ENCODE results near the gene IRF2BP2.
A peak's percentile ranks its signal among the peaks of the same experiment; 100 is the strongest.
"Not testable (repeated sequence)": the region's sequence is repeated elsewhere in the genome, so short reads cannot be mapped to it uniquely, and the experiment has no call there.

The IRF2BP2 gene

DNA sequence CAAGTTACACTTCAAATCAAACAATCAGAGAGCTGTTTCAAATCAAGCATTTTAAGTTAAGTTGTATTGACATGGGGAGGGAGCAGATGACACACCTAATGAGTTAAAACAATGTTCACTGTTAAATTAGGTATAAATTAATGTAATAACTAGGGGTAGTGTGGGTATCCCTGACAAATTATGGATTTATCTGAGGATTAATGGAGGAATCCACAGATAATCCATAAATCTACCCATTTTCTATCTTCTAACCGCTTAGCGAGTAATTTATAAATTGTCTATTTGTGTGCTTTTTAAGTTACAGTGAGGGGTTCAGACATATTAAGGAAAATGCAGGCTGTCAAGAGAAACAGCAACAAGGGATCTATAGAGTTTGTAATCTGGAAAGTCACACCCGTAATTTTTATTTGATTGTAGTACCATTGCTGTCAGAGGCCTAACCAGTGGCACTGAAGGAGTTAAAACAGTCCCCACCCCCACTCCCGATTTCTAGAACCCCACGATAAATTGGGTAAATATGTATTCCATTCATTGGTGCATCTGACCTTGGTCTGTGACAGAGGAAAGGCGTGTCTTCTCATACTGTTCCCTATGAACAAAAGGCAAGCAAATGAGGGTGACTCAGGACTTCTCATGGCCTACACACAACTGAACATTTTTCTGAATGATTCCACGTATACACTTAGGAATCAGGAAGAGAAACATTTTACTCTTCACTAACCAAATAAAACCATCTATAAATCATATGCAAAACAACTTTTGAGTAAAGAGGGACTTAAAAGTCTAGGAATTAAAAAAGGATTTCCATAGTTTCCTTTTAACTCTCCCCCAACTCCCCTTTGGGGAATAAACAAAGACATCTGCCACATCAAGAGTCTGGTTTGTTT, 7.4 kb downstream of the IRF2BP2 start:
- Mint-ChIP-seq H3K36me3 (peaks cover 60% of the 10 kb centered on the region), H3K9me3 (no peaks in the 10 kb centered on the region), H3K4me3 (peak overlapping the region; percentile 95), H3K27ac (peak overlapping the region; percentile 82), H3K4me1 (peaks cover 63% of the 10 kb centered on the region)
- DNase-seq (ENCODE audit: low spot score in 2 of 2) (no peak), ATAC-seq (peak; percentile 50)

DNA sequence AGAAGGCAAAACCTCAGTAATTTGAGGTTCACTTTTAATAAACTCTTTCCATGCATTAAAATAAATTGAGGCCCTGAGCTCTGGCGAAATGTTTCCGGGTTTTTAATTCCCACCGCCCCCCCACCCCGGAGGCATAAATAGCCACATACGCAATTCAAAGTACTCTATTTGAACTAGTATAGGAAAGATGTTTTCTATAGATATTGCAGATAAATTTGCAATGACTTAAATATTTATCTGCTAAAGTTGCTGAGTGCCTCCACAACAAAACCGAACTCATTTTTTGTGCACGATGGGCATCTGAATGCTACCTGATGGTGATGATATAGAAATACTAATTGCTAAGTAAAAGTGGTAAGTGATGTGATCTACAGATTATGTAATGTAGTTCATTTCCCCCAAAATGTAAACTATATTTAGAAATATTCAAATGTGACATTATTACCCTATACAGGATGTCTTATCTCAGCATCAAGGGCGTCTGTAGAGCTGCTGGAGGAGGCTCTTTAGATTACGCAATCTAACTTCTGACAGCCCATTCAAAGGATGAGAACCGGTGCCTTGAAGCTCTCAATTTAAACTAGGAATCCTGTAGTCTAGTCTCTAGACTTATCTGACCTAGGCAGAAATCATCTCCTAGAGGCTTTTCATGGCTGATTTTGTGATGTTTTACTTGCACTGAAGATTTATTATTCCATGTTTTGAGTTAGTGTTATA, 8.5 kb downstream of the IRF2BP2 start:
- ATAC-seq (no peak), DNase-seq (ENCODE audit: low spot score in 2 of 2) (no peak)
- Mint-ChIP-seq H3K9me3 (no peaks in the 10 kb centered on the region), H3K4me3 (peak overlapping the region; percentile 95), H3K27ac (peak overlapping the region; percentile 82), H3K4me1 (peaks cover 58% of the 10 kb centered on the region), H3K36me3 (peaks cover 49% of the 10 kb centered on the region)

DNA sequence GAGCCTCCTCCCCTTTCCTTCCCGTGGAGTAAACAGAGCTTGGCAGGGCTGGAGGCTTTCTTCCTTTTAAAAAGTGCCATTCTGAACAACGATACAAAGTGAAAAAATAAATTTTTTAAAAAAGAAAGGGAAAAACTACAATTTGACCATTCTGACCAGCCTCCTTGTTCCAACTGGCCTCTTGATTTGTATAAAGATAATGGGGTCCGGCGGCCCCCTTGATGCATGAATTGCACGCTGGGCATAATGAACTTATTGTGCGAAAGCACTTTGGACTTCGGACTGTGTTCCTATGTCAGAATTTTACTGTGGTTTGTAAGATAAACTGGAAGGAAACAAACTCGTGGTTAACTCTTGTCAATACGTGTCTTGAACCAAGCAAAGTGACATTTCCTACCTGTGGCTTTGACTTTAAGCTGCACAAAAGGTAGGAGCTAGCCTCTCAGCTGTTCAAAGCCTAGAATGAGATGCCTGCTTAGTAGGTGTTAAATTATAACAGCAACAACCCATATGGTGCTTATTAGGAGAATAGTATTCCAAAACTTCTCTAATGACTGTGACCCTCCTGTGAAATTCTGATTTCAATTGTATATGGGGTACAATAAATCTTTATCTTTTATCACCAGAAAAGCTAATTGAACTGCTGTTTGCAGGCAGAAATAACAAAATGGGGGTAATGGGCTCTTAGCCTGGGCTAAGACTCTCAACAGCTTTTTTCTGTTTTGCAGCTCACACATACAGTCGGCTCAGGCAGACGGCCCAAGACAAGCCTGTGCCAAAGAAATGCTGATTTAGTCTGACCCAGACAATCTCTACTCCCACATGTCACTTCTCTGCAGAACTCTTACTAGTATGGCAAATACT, 9.3 kb downstream of the IRF2BP2 start:
- H3K27ac Mint-ChIP-seq = peak overlapping the region; percentile 82
- no peaks in the 10 kb centered on the region for H3K9me3 Mint-ChIP-seq
- peak overlapping the region; percentile 95 for H3K4me3 Mint-ChIP-seq
- peaks cover 50% of the 10 kb centered on the region for H3K4me1 Mint-ChIP-seq
- DNase-seq (ENCODE audit: low spot score in 2 of 2) (no peak), ATAC-seq (peak; percentile 14)
- H3K36me3 Mint-ChIP-seq = peaks cover 41% of the 10 kb centered on the region

DNA sequence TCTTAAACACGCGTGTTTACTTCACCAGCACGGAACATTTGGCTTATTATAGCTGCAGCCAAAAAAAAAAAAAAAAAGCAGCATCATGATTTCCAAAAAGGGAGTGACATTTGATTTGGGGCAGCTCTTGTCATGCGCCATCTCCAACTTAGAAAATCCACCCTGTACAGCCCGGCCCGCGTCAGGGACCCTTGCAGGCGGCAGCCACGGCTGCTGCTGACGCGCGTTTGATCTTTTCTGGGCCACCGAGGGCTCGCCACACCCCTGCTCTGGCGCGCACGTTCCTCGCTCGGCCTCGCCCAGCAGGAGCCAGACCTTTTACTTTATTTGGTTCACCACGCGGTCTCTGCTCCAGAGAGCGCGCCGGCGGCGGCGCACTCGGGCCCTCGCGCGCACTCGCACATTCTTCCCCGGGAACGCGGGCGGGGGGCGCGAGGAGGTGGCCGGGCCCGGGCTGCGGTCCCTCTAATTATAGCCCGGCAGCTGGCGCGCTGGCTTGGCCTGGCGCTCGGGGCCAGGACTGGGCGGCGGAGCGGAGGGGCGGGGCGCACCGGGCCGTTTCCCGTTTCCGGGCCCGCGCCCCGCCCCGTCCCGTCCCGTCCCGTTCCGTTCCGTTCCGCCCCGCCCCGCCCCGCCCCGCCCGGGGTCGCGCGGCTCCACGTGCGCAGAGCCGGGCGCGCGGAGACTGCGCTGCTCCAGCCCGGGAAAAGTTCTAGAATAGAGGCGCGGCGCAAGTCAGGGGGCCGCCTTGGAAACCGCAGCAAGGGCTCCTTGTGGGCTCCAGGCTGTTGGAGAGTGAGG, 10.2 kb downstream of the IRF2BP2 start:
- Mint-ChIP-seq H3K9me3 (no peaks in the 10 kb centered on the region), H3K4me1 (peaks cover 44% of the 10 kb centered on the region), H3K36me3 (peaks cover 32% of the 10 kb centered on the region), H3K4me3 (peak overlapping the region; percentile 95), H3K27ac (peak overlapping the region; percentile 82)
- DNase-seq (ENCODE audit: low spot score in 2 of 2) (peak; percentile 47 to 80), ATAC-seq (peak; percentile 82)

DNA sequence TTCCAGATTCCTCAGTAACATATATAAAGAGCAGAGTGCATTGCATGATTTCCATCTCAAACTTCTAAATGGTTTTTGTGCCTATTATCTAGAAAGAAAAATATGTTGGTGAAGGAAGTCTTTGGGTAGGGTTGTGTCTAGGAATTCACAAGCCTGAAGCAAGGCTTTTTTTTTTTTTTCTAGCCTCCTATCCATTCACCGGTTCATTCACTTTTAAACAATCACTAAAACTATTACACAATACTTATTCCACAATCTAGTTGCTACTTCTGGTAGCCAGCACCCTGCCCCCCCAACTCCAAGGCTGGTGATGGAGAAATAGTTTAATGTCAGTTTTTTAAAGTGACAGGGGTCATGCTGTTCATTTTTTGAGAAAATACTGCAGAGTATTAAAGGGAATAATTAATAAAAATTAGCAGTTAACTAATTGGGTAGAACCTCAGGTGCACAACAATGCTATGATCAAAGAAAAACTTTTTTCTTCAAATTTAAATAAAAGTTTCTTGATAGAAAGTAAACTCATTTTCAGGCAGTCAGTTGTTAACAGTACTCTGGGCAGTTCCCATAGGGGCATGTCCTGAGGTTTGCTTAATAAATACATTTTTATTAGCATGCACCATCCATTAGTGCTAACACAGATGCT, 10.9 kb downstream of the IRF2BP2 start:
- ATAC-seq = no peak
- Mint-ChIP-seq H3K4me3 (peak overlapping the region; percentile 95), H3K4me1 (peaks cover 40% of the 10 kb centered on the region), H3K9me3 (no peaks in the 10 kb centered on the region), H3K27ac (peak overlapping the region; percentile 82), H3K36me3 (peaks cover 25% of the 10 kb centered on the region)
- no peak for DNase-seq (ENCODE audit: low spot score in 2 of 2)

DNA sequence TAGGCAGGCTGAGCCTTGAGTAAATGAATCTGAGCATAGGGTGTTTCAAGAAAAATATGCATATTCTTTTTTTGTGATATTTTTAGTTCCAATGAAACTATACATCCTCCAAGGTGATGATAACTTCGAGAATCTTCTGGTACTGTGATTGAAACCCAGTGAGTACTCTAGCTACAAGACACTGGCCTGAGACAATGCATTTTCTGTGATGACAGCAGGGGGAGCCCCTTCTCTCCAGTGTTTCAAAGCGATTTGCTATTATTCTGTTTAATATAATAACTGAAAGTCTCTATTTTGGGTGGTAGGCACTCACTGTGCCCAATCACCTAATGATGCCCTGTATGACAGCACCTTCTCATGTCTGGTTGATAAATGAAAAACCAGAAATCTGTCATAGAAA, 12.1 kb downstream of the IRF2BP2 start:
- H3K4me1 Mint-ChIP-seq = peaks cover 33% of the 10 kb centered on the region
- ATAC-seq (peak; percentile 32), DNase-seq (ENCODE audit: low spot score in 2 of 2) (peak; percentile 22 to 72)
- no peak overlapping the region for H3K27ac Mint-ChIP-seq
- no peak overlapping the region for H3K4me3 Mint-ChIP-seq
- peaks cover 13% of the 10 kb centered on the region for H3K36me3 Mint-ChIP-seq
- no peaks in the 10 kb centered on the region for H3K9me3 Mint-ChIP-seq

DNA sequence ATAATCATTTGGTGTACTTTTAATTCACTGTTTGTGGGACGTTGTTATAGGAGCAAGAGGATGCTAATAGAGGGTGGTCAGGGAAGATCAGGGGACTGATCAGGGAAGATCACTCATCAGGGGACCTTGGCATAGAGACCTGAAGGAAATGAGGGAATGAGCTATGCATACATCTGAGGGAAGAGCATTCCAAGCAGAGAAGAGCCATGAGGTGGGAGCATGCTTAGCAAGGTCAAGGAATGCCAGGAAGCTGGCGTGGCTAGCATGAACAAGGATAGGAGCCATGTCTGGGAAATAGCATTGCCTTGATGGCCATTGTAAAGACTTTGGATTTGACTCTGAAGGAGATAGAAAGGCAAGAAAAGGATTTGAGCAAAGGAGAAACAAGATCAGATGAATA, 14.1 kb downstream of the IRF2BP2 start:
- Mint-ChIP-seq H3K4me1 (peaks cover 18% of the 10 kb centered on the region), H3K36me3 (no peaks in the 10 kb centered on the region), H3K4me3 (no peak overlapping the region), H3K27ac (no peak overlapping the region), H3K9me3 (no peaks in the 10 kb centered on the region)
- ATAC-seq (no peak), DNase-seq (ENCODE audit: low spot score in 2 of 2) (no peak)

DNA sequence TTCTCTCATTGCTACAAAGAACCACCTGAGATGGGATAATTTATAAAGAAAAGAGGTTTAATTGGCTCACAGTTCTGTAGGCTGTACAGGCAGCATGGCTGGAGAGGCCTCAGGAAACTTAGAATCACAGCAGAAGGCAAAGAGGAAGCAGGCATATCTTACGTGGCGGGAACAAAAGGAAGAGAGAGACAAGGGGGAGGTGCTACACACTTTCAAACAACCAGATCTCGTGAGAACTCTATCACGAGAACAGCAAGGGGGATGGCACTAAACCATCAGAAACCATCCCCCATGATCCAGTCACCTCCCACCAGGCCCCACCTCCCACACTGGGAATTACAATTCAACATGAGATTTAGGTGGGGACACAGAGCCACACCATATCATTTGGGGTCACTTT, 15.4 kb downstream of the IRF2BP2 start:
- not testable (repeated sequence) for DNase-seq (ENCODE audit: low spot score in 2 of 2); H3K27ac Mint-ChIP-seq; H3K9me3 Mint-ChIP-seq; H3K4me3 Mint-ChIP-seq; H3K36me3 Mint-ChIP-seq; ATAC-seq
- peaks cover 11% of the 10 kb centered on the region for H3K4me1 Mint-ChIP-seq

DNA sequence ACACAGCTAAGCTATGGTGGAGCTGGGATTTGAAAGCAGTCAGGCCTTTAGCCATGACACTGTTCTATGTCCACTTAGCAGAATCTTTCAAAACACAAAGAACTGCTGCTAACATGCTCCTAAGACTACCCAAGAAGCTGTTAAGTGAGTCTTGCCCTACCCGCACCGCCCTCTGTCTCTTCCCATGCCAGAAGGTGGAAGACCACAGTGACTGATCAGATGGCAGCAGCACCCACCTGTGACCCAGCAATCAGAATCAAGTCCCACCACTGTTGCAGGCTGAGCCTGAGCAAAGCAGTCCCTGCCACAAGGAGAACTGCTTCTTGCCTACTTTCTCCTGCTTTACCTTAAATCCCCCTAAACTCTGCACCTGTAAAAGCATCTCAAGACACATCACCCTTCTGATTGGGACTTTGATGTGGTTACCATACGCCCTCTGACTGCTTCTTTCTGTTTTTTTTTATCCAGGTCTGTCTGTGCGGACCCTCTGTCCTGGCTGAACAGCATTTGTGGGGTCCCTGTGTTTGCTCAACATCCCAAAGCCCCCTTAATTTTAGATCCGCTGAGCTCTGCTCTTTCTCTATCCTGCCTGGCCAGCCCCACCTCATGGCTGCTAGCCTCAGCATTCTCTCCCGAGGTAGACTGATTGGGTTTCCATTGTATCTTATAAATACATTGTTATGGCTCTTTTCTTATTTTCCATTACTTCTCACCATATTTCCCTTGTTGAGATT, 16.0 kb downstream of the IRF2BP2 start:
- Mint-ChIP-seq H3K27ac (no peak overlapping the region), H3K4me3 (no peak overlapping the region), H3K9me3 (no peaks in the 10 kb centered on the region), H3K36me3 (no peaks in the 10 kb centered on the region), H3K4me1 (peaks cover 10% of the 10 kb centered on the region)
- no peak for DNase-seq (ENCODE audit: low spot score in 2 of 2)
- no peak for ATAC-seq

DNA sequence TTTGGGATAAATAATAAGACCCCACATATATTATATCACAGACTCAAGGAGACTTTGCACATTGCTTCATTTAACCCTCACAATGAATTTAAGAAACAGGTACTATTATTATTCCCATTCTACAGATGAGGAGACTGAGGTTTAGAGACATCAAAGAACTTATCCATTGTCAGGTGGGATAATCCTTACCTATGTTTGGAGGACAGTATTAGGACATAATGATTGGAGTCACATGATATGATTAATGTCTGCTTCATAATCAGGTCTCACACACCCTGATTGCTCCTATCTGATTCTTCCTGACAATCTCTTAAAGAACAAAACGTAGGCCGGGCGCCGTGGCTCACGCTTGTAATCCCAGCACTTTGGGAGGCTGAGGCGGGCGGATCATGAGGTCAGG, 16.9 kb downstream of the IRF2BP2 start:
- Mint-ChIP-seq H3K4me1 (peaks cover 6% of the 10 kb centered on the region), H3K9me3 (no peaks in the 10 kb centered on the region), H3K4me3 (no peak overlapping the region), H3K36me3 (no peaks in the 10 kb centered on the region), H3K27ac (no peak overlapping the region)
- ATAC-seq = no peak
- DNase-seq (ENCODE audit: low spot score in 2 of 2) = no peak

DNA sequence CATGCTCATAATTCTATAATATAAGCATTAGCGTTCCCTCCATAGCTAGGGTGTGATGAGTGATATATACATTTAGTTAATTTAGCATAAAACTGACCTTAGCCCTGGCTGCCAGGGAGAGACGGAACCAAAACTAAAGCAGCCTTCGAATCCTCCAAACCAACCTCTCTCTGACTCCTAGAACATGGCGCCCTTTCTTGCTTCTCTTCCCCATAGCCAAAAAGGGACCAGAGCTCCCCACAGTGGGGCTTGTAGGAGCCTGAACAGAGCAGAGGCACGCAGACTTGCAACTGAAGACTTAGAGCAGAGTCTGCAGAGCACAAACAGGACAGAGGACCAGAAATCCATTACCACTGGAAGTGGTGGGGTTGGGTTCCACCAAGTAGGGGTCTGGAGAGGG, 17.7 kb downstream of the IRF2BP2 start:
- no peaks in the 10 kb centered on the region for H3K36me3 Mint-ChIP-seq
- no peaks in the 10 kb centered on the region for H3K4me1 Mint-ChIP-seq
- DNase-seq (ENCODE audit: low spot score in 2 of 2) (no peak), ATAC-seq (no peak)
- H3K4me3 Mint-ChIP-seq = no peak overlapping the region
- no peaks in the 10 kb centered on the region for H3K9me3 Mint-ChIP-seq
- no peak overlapping the region for H3K27ac Mint-ChIP-seq

DNA sequence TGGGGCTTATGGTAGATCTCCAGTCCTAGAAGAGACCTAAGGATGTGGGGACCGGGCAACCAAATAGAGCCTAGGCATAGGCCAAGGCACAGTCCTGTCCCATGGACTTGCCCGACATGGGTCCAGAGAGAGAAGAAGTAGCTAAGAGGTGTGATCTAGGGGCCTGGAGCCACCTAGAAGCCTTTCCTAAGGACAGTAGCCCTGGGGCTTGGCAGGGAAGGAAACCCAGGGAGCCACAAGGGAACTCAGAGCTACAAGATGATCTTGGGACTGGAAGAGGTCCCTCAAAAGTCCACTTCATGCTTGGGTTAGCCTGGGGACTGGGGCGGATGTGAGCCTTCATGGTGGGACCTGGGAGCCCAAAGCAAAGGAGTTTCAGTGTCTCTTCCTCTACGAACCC, 18.8 kb downstream of the IRF2BP2 start:
- H3K4me3 Mint-ChIP-seq = no peak overlapping the region
- no peak for DNase-seq (ENCODE audit: low spot score in 2 of 2)
- H3K4me1 Mint-ChIP-seq = no peaks in the 10 kb centered on the region
- no peaks in the 10 kb centered on the region for H3K36me3 Mint-ChIP-seq
- H3K27ac Mint-ChIP-seq = no peak overlapping the region
- ATAC-seq = no peak
- H3K9me3 Mint-ChIP-seq = no peaks in the 10 kb centered on the region

DNA sequence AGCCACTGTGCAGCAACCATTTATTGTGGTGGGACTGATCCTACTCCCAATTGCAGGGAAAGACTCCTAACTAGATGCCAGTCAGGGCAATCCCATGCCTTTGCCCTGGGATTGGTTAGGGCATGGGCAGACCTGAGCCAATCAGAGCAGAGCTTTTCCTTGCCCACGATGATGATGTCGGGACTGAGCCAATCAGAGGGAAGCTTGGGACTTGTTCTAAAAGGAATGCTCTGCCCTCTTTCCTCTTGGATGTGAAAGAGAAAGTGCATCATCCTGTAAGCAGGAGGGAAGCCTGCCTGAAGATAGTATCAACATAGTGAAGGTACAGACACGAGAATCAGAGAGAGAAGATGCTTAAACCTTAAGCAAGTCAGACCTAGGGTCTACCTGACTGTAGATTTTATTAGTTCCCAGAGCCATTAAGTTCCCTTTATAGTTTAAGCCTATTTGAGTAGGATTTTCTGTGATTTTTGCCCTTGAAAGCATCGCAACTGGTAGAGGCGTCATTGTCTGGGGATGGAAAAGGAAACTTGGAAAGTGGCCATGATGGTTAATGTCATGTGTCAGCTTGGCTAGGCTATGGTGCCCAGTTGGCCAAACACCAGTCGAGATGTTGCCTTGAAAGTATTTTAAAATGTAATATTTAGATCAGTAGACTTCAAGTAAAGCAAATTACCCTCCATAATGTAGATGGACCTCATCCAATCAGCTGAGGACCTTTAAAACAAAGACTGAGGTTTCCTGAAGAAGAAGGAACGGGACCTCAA, 19.9 kb downstream of the IRF2BP2 start:
- no peak overlapping the region for H3K27ac Mint-ChIP-seq
- ATAC-seq (no peak), DNase-seq (ENCODE audit: low spot score in 2 of 2) (no peak)
- no peaks in the 10 kb centered on the region for H3K4me1 Mint-ChIP-seq
- H3K36me3 Mint-ChIP-seq = no peaks in the 10 kb centered on the region
- H3K9me3 Mint-ChIP-seq = no peaks in the 10 kb centered on the region
- H3K4me3 Mint-ChIP-seq = no peak overlapping the region

Measured in stimulated activated effector memory CD8-positive, alpha-beta T cell treated with anti-CD3 and anti-CD28 coated beads, Interleukin-12 subunit alpha, Interleukin-12 subunit beta, amount 100 ng/mL, for 72 hours (primary cell).